Skin epidermis (tissue), 12 donors: Measurements from ENCODE around the gene PLIN5.

ENCODE experiments used
- H3K27ac ChIP-seq, 21 experiments: fragments of 200-600 bp; sonication (generic) in 11 of 21; one replicate each; pipeline ENCODE4 v1.5.0; 2020; ENCODE audit warnings: mild to moderate bottlenecking in 3 of 21, inconsistent platforms in 2 of 21, moderate library complexity in 2 of 21
- H3K4me3 ChIP-seq, 7 experiments: fragments of 200-600 bp; sonication (generic) in 2 of 7; one replicate each; pipeline ENCODE4 v1.5.0; 2020; ENCODE audit warnings: inconsistent platforms in 2 of 7, mild to moderate bottlenecking in 2 of 7, moderate library complexity in 1 of 7

The PLIN5 gene

GRCh38 chr19:4510435-4511255, 24.4 kb downstream of the PLIN5 start:
- no peak overlapping the region for H3K4me3 ChIP-seq
- H3K27ac ChIP-seq = peak overlapping the region in 1 of 21 experiments; percentile 13

GRCh38 chr19:4508698-4509097, 26.3 kb downstream of the PLIN5 start:
- no peak overlapping the region for H3K27ac ChIP-seq
- H3K4me3 ChIP-seq = no peak overlapping the region

- no peak overlapping the region for H3K27ac ChIP-seq
- no peak overlapping the region for H3K4me3 ChIP-seq
Measured at GRCh38 chr19:4507804-4508203, 27.2 kb downstream of the PLIN5 start.

- Histone ChIP-seq H3K4me3 (no peak overlapping the region), H3K27ac (no peak overlapping the region)
Measured at GRCh38 chr19:4507150-4507452, 27.9 kb downstream of the PLIN5 start.

GRCh38 chr19:4506449-4507149, 28.4 kb downstream of the PLIN5 start:
- Histone ChIP-seq H3K27ac (no peak overlapping the region), H3K4me3 (no peak overlapping the region)

- no peak overlapping the region for H3K27ac ChIP-seq
Measured at GRCh38 chr19:4505570-4506448, 29.2 kb downstream of the PLIN5 start.

GRCh38 chr19:4504891-4505569, 30.0 kb downstream of the PLIN5 start:
- Histone ChIP-seq H3K27ac (no peak overlapping the region), H3K4me3 (no peak overlapping the region)

More at GRCh38 chr19:4505570-4506448, 29.2 kb downstream of the PLIN5 start:
- no peak overlapping the region for H3K4me3 ChIP-seq

GRCh38 chr19:4504297-4504701, 30.7 kb downstream of the PLIN5 start:
- H3K27ac ChIP-seq = no peak overlapping the region

GRCh38 chr19:4503825-4504170, 31.2 kb downstream of the PLIN5 start:
- H3K27ac ChIP-seq = no peak overlapping the region

More at GRCh38 chr19:4504297-4504701, 30.7 kb downstream of the PLIN5 start:
- no peak overlapping the region for H3K4me3 ChIP-seq

GRCh38 chr19:4503132-4503824, 31.7 kb downstream of the PLIN5 start:
- Histone ChIP-seq H3K27ac (no peak overlapping the region), H3K4me3 (no peak overlapping the region)

More at GRCh38 chr19:4503825-4504170, 31.2 kb downstream of the PLIN5 start:
- no peak overlapping the region for H3K4me3 ChIP-seq

GRCh38 chr19:4502282-4503131, 32.5 kb downstream of the PLIN5 start:
- H3K27ac ChIP-seq = no peak overlapping the region
- H3K4me3 ChIP-seq = no peak overlapping the region

- Histone ChIP-seq H3K4me3 (no peak overlapping the region), H3K27ac (no peak overlapping the region)
Measured at GRCh38 chr19:4501691-4502090, 33.3 kb downstream of the PLIN5 start.

- Histone ChIP-seq H3K4me3 (no peak overlapping the region), H3K27ac (no peak overlapping the region)
Measured at GRCh38 chr19:4500841-4501591, 34.0 kb downstream of the PLIN5 start.

GRCh38 chr19:4499855-4500254, 35.2 kb downstream of the PLIN5 start:
- no peak overlapping the region for H3K27ac ChIP-seq
- no peak overlapping the region for H3K4me3 ChIP-seq

- no peak overlapping the region for H3K27ac ChIP-seq
- no peak overlapping the region for H3K4me3 ChIP-seq
Measured at GRCh38 chr19:4499318-4499717, 35.7 kb downstream of the PLIN5 start.

- Histone ChIP-seq H3K4me3 (no peak overlapping the region), H3K27ac (no peak overlapping the region)
Measured at GRCh38 chr19:4498694-4499093, 36.3 kb downstream of the PLIN5 start.

GRCh38 chr19:4497770-4498389, 37.1 kb downstream of the PLIN5 start:
- Histone ChIP-seq H3K27ac (no peak overlapping the region), H3K4me3 (no peak overlapping the region)
